ENCODE measurements around the gene WTIP. TPM values are rescaled to one million over a fixed set of nuclear protein-coding genes. Genes with fewer than 3 reads are reported as not detected.

WTIP gene
- total RNA-seq (2021; ENCODE audit: unreplicated experiment) (73.6 TPM), Bru-seq, nascent RNA (percentile 78 among the genes with signal in this experiment), BruChase-seq, experiment 1, labeled RNA remaining after a 2-hour chase (percentile 87 among the genes with signal in this experiment), BruChase-seq, experiment 2, labeled RNA remaining after a 6-hour chase (percentile 85 among the genes with signal in this experiment)
- 72.0 TPM for polyA plus RNA-seq (2012; ENCODE audit: insufficient read length)
- long read RNA-seq, full-length matches to known transcripts = 106 of 137 reads
- long read RNA-seq, partial matches to known transcripts = 5 of 137 reads
- long read RNA-seq, other reads (novel, unspliced or antisense) = 26 of 137 reads

GRCh38 chr19:34480971-34481841 lies at the start of gene WTIP:
WTIP (plus strand) TSS chr19:34481758; CDS start chr19:34481975, 217 bp downstream.
- Histone ChIP-seq H3K4me3 (ENCODE audit: low read depth in 2 of 2, low read length in 2 of 2) (peak within 1 kb of the TSS; percentile 71), H3K27me3 (ENCODE audit: control insufficient read depth, insufficient read depth, low read length) (no peaks in the 10 kb centered on the region), H3K4me1 (ENCODE audit: control insufficient read depth, insufficient read depth, low read length) (peaks cover 15% of the 10 kb centered on the region), H3K9me3 (ENCODE audit: control insufficient read depth, insufficient read depth, low read depth, low read length) (no peaks in the 10 kb centered on the region), H3K36me3 (ENCODE audit: control insufficient read depth, insufficient read depth, low read length) (no peaks in the 10 kb centered on the region), H3K27ac (ENCODE audit: low read length) (peak within 1 kb of the TSS; percentile 88)
- DNase-seq (ENCODE audit: low read depth, low spot score) (no peak), ATAC-seq (peak; percentile 87)
- TF ChIP-seq TCF7L2 (IDR thresholded peaks at IDR 0.05; ENCODE audit: low read depth, low read length) (no peak), REST (IDR thresholded peaks at IDR 0.05; ENCODE audit: insufficient read depth in 1 of 2, low read depth in 2 of 2, low read length in 1 of 2) (0 out of 4 replicates have a peak, but pooled peaks of 1 of the 2 experiments have one; percentile 40), POLR2AphosphoS5 (IDR thresholded peaks at IDR 0.05; ENCODE audit: low read depth, low read length) (peak; percentile 80), SIN3A (IDR thresholded peaks at IDR 0.05; ENCODE audit: borderline replicate concordance, insufficient read depth, low read depth, low read length) (peak; percentile 95; the same call in 1 of the 2 replicates), CTCF (IDR thresholded peaks at IDR 0.05) (no peak)
- in situ Hi-C loops (cut with HindIII; ENCODE audit: low pct_unique_long_range_greater_than_20kb, low sequenced_read_pairs) (no loop called here), intact Hi-C loops (cut with micrococcal nuclease; ENCODE audit: unreplicated experiment) (no loop called here)
- CTCF ChIA-PET = no interaction called here
- no TSS peak for BruUV-seq (replicated peaks)
- POLR2A ChIA-PET = interaction anchor here (0.7 kb wide), 1 partner anchor 83 kb away, joined by 4 read pairs; no protein-coding TSS in a partner anchor

GRCh38 chr19:34432797-34433196 lies 48.8 kb upstream of the WTIP start:
- no peak for TF ChIP-seq POLR2AphosphoS5 (IDR thresholded peaks at IDR 0.05; ENCODE audit: low read depth, low read length)
- no peak for TF ChIP-seq REST (IDR thresholded peaks at IDR 0.05; ENCODE audit: insufficient read depth in 1 of 2, low read depth in 2 of 2, low read length in 1 of 2)
- TF ChIP-seq SIN3A (IDR thresholded peaks at IDR 0.05; ENCODE audit: borderline replicate concordance, insufficient read depth, low read depth, low read length) = no peak
- TF ChIP-seq CTCF (IDR thresholded peaks at IDR 0.05) = no peak
- TF ChIP-seq TCF7L2 (IDR thresholded peaks at IDR 0.05; ENCODE audit: low read depth, low read length) = no peak
- DNase-seq (ENCODE audit: low read depth, low spot score) (no peak), ATAC-seq (no peak)
- in situ Hi-C loops (cut with HindIII; ENCODE audit: low pct_unique_long_range_greater_than_20kb, low sequenced_read_pairs) = no loop called here
- ChIA-PET CTCF (no interaction called here), POLR2A (no interaction called here)
- no peak overlapping the region for H3K4me3 ChIP-seq (ENCODE audit: low read depth in 2 of 2, low read length in 2 of 2)
- intact Hi-C loops (cut with micrococcal nuclease; ENCODE audit: unreplicated experiment) = no loop called here
- H3K27me3 ChIP-seq (ENCODE audit: control insufficient read depth, insufficient read depth, low read length) = no peaks in the 10 kb centered on the region
- H3K36me3 ChIP-seq (ENCODE audit: control insufficient read depth, insufficient read depth, low read length) = peaks cover 45% of the 10 kb centered on the region
- H3K27ac ChIP-seq (ENCODE audit: low read length) = peak overlapping the region; percentile 36; the same call in 1 of the 2 replicates
- no peaks in the 10 kb centered on the region for H3K9me3 ChIP-seq (ENCODE audit: control insufficient read depth, insufficient read depth, low read depth, low read length)
- H3K4me1 ChIP-seq (ENCODE audit: control insufficient read depth, insufficient read depth, low read length) = peaks cover 15% of the 10 kb centered on the region
- BruUV-seq (replicated peaks) = no TSS peak
